HCT116 (cell line): Measurements from ENCODE around the gene TDRD12. TPM values are rescaled to one million over a fixed set of nuclear protein-coding genes. Genes with fewer than 3 reads are reported as not detected.

Source experiments
- ATAC-seq: fragments of 200-7000 bp; cut with Tn5 transposase; 2 replicates; pipeline ENCODE4 v1.9.1; 2020; ENCODE audit warnings: mild to moderate bottlenecking, moderate library complexity
- BruUV-seq: library from RNA; stranded (reverse); fragments of 400-500 nt; replicated peaks from 2 replicates; lab custom pipeline; 2021; lab: Mats Ljungman, UMichigan
- CTCF ChIA-PET: fragments of 300-600 bp; sonication (Branson Sonifier 250); formaldehyde crosslinking; loops from one replicate; lab custom pipeline; 2021; ENCODE audit warnings: antibody characterized with exemption; lab: Charles Lee
- POLR2A ChIA-PET: fragments of 300-600, 350-600 bp; sonication (Branson Sonifier 250); formaldehyde crosslinking; loops from one replicate; lab custom pipeline; 2021; ENCODE audit warnings: antibody characterized with exemption; lab: Charles Lee
- RAD21 ChIA-PET, 2 experiments: fragments of 300-600 bp; sonication (Branson Sonifier 250); formaldehyde crosslinking; loops; one replicate each; lab custom pipeline; 2023; ENCODE audit warnings: low total read pairs in 2 of 2; ENCODE audit not compliant: uncharacterized antibody in 2 of 2, unreplicated experiment in 2 of 2, low non-redundant PET in 1 of 2; lab: Charles Lee
- DNase-seq: peaks from one replicate; pipeline ENCODE4 v3.0.0-alpha.2; 2010; ENCODE audit warnings: low read depth, low spot score
- H2AFZ ChIP-seq: fragments of 200-600 bp; shearing (Covaris generic), sonication (generic); 2 replicates; pipeline ENCODE4 v1.6.1; 2017; ENCODE audit warnings: low read depth, mixed run types, mixed read lengths, antibody characterized with exemption, low read length; ENCODE audit not compliant: poor library complexity, severe bottlenecking
- H3K27ac ChIP-seq: 2 replicates; pipeline ENCODE4 v1.5.1; 2012; ENCODE audit warnings: low read depth, low read length
- H3K27me3 ChIP-seq: fragments of 200-600 bp; sonication (generic); 2 replicates; pipeline ENCODE4 v1.6.1; 2016; ENCODE audit warnings: mixed run types, low read length, mixed read lengths; ENCODE audit not compliant: insufficient read depth
- H3K36me3 ChIP-seq, 2 experiments: fragments of 200-500 bp in 1 of 2; fragments of 200-600 bp in 1 of 2; sonication (Bioruptor generic) in 1 of 2; sonication (generic) in 1 of 2; 2 replicates each; pipeline versions ENCODE4 v1.5.1 to v1.6.1; 2014 to 2016; ENCODE audit warnings: low read length in 2 of 2, inconsistent platforms in 1 of 2, mixed read lengths in 1 of 2, mixed run types in 1 of 2; ENCODE audit not compliant: insufficient read depth in 2 of 2, control insufficient read depth in 1 of 2
- H3K4me1 ChIP-seq, 2 experiments: fragments of 200-600 bp in 1 of 2; sonication (generic) in 1 of 2; 2 replicates each; pipeline versions ENCODE4 v1.5.1 to v1.6.1; 2012 to 2017; ENCODE audit warnings: low read length in 2 of 2, inconsistent platforms in 1 of 2, mild to moderate bottlenecking in 1 of 2, mixed read lengths in 1 of 2, mixed run types in 1 of 2, moderate library complexity in 1 of 2; ENCODE audit not compliant: insufficient read depth in 2 of 2, control insufficient read depth in 1 of 2
- H3K4me2 ChIP-seq: fragments of 200-600 bp; sonication (generic); 2 replicates; pipeline ENCODE4 v1.6.1; 2017; ENCODE audit warnings: mixed run types, low read length, mixed read lengths
- H3K4me3 ChIP-seq, 2 experiments: fragments of 200-600 bp in 1 of 2; sonication (generic) in 1 of 2; replicated peaks in 1 of 2; 2 replicates each; pipeline ENCODE4 v1.5.1; 2011 to 2016; ENCODE audit warnings: low read length in 2 of 2, control low read depth in 1 of 2, low read depth in 1 of 2, mild to moderate bottlenecking in 1 of 2, mixed read lengths in 1 of 2, mixed run types in 1 of 2
- H3K79me2 ChIP-seq: fragments of 200-600 bp; sonication (generic); 2 replicates; pipeline ENCODE4 v1.6.1; 2017; ENCODE audit warnings: mild to moderate bottlenecking, mixed run types, low read length, moderate library complexity, mixed read lengths; ENCODE audit not compliant: insufficient read depth
- H3K9ac ChIP-seq: fragments of 200-600 bp; sonication (generic); 2 replicates; pipeline ENCODE4 v1.6.1; 2016; ENCODE audit warnings: low read length, mixed read lengths
- H3K9me2 ChIP-seq: fragments of 200-600 bp; sonication (generic), shearing (Covaris generic); 2 replicates; pipeline ENCODE4 v1.6.1; 2017; ENCODE audit warnings: mixed run types, mild to moderate bottlenecking, moderate library complexity; ENCODE audit not compliant: insufficient read depth
- H3K9me3 ChIP-seq, 2 experiments: fragments of 200-500 bp in 1 of 2; fragments of 200-600 bp in 1 of 2; sonication (Bioruptor generic) in 1 of 2; sonication (generic) in 1 of 2; 2 replicates each; pipeline ENCODE4 v1.6.1; 2014 to 2017; ENCODE audit warnings: low read length in 2 of 2, mixed read lengths in 2 of 2, inconsistent platforms in 1 of 2, low read depth in 1 of 2, mild to moderate bottlenecking in 1 of 2, mixed run types in 1 of 2, moderate library complexity in 1 of 2; ENCODE audit not compliant: control insufficient read depth in 1 of 2, insufficient read depth in 1 of 2
- H4K20me1 ChIP-seq: fragments of 200-600 bp; sonication (generic), shearing (Covaris generic); 2 replicates; pipeline ENCODE4 v1.6.1; 2017; ENCODE audit warnings: mixed run types, mild to moderate bottlenecking, moderate library complexity; ENCODE audit not compliant: insufficient read depth
- EGR1 ChIP-seq: IDR thresholded peaks from 2 replicates; pipeline ENCODE4 v1.6.1; 2012; ENCODE audit warnings: low read depth
- JUND ChIP-seq: IDR thresholded peaks from 2 replicates; pipeline ENCODE4 v1.6.1; 2012
- POLR2A ChIP-seq: IDR thresholded peaks from 2 replicates; pipeline ENCODE4 v1.7.0; 2011; ENCODE audit warnings: borderline replicate concordance; ENCODE audit not compliant: insufficient read depth, insufficient read length; ENCODE audit errors: extremely low read depth
- RAD21 ChIP-seq: IDR thresholded peaks from 2 replicates; pipeline ENCODE4 v1.6.1; 2012; ENCODE audit warnings: low read depth, mild to moderate bottlenecking
- SIN3A ChIP-seq: IDR thresholded peaks from 2 replicates; pipeline ENCODE4 v1.6.1; 2012; ENCODE audit warnings: low read depth
- SP1 ChIP-seq: IDR thresholded peaks from 2 replicates; pipeline ENCODE4 v1.6.1; 2012; ENCODE audit warnings: low read depth
- SRF ChIP-seq: IDR thresholded peaks from 2 replicates; pipeline ENCODE4 v1.6.1; 2012; ENCODE audit warnings: low read depth
- TCF7L2 ChIP-seq: IDR thresholded peaks from 2 replicates; pipeline ENCODE4 v1.7.0; 2011; ENCODE audit warnings: borderline replicate concordance, inconsistent platforms; ENCODE audit not compliant: insufficient read depth, insufficient read length; ENCODE audit errors: extremely low read depth
- YY1 ChIP-seq: IDR thresholded peaks from 2 replicates; pipeline ENCODE4 v1.6.1; 2011; ENCODE audit warnings: low read length, low read depth, moderate library complexity, mild to moderate bottlenecking; ENCODE audit not compliant: insufficient replicate concordance; ENCODE audit errors: extremely low read depth
- intact Hi-C: fragments of 100-400 bp; cut with micrococcal nuclease; formaldehyde crosslinking; loops from 2 replicates; pipeline ENCODE4 v1.10.0; 2022
- total RNA-seq: library from RNA; stranded (reverse); gene quantifications from one replicate; pipeline ENCODE4 v1.2.1, GENCODE V29; 2021; ENCODE audit not compliant: unreplicated experiment
- TF ChIP-seq, protein P1 (sequence below): IDR thresholded peaks from 2 replicates; pipeline ENCODE4 v1.6.1; 2011; ENCODE audit warnings: mild to moderate bottlenecking, low read length, moderate library complexity; ENCODE audit not compliant: insufficient replicate concordance; ENCODE audit errors: extremely low read depth
- TF ChIP-seq, protein P2 (sequence below): IDR thresholded peaks from 2 replicates; pipeline ENCODE4 v1.6.1; 2012
- TF ChIP-seq, protein P3 (sequence below), 3 experiments: fragments of 200-600 bp in 1 of 3; sonication (generic) in 1 of 3; IDR thresholded peaks in 2 of 3; conservative IDR thresholded peaks in 1 of 3; 2 replicates each; pipeline ENCODE4 v1.5.1; 2012 to 2017; ENCODE audit warnings: low read depth in 2 of 3, low read length in 2 of 3, antibody characterized with exemption in 1 of 3, borderline replicate concordance in 1 of 3, control low read depth in 1 of 3, mild to moderate bottlenecking in 1 of 3, mixed read lengths in 1 of 3, mixed run types in 1 of 3, moderate library complexity in 1 of 3; ENCODE audit not compliant: insufficient read depth in 1 of 3

The TDRD12 gene
- total RNA-seq, 1 experiment from 2014 or later: 0.30 TPM

DNA sequence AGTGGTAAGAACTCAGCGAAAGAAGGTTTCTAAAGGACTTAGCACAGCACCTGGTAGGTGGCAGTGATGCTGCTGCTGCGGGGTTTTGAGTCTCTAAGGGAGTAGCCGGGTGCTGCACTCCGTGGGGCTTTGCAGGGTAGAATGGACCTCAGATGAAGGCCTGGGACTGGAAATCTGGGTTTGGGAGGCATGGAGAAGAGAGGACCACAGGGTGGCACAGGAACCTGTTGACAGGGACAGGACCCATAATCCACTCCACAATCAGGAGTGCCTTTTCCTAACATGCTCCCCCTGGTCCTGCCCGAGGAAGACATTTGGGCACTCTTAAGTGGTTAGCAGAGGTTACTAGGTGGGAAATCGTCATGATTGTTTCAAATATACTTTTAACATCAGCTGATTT is 29.8 kb downstream of the TDRD12 start:
- Histone ChIP-seq H2AFZ (no peak overlapping the region), H3K4me2 (no peak overlapping the region), H3K4me1 (peaks cover 0 to 5% of the 10 kb centered on the region in 2 experiments; a peak in 2 of 4 replicates), H3K9me3 (no peaks in the 10 kb centered on the region), H3K9me2 (no peaks in the 10 kb centered on the region), H3K36me3 (no peaks in the 10 kb centered on the region), H3K27ac (no peak overlapping the region), H3K4me3 (no peak overlapping the region), H3K9ac (no peak overlapping the region), H3K79me2 (no peaks in the 10 kb centered on the region)
- ChIA-PET CTCF (no interaction called here), POLR2A (no interaction called here), RAD21 (no interaction called here)
- no TSS peak for BruUV-seq
- intact Hi-C loops: no loop called here
- no peak for ATAC-seq
- TF ChIP-seq JUND (no peak), SIN3A (no peak), RAD21 (no peak), POLR2A (no peak), YY1 (no peak), SP1 (no peak), TCF7L2 (no peak), SRF (no peak), EGR1 (no peak)
- TF ChIP-seq, protein P1, sequence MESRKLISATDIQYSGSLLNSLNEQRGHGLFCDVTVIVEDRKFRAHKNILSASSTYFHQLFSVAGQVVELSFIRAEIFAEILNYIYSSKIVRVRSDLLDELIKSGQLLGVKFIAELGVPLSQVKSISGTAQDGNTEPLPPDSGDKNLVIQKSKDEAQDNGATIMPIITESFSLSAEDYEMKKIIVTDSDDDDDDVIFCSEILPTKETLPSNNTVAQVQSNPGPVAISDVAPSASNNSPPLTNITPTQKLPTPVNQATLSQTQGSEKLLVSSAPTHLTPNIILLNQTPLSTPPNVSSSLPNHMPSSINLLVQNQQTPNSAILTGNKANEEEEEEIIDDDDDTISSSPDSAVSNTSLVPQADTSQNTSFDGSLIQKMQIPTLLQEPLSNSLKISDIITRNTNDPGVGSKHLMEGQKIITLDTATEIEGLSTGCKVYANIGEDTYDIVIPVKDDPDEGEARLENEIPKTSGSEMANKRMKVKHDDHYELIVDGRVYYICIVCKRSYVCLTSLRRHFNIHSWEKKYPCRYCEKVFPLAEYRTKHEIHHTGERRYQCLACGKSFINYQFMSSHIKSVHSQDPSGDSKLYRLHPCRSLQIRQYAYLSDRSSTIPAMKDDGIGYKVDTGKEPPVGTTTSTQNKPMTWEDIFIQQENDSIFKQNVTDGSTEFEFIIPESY: no peak
- TF ChIP-seq, protein P2, sequence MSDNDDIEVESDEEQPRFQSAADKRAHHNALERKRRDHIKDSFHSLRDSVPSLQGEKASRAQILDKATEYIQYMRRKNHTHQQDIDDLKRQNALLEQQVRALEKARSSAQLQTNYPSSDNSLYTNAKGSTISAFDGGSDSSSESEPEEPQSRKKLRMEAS: no peak
- TF ChIP-seq, protein P3, sequence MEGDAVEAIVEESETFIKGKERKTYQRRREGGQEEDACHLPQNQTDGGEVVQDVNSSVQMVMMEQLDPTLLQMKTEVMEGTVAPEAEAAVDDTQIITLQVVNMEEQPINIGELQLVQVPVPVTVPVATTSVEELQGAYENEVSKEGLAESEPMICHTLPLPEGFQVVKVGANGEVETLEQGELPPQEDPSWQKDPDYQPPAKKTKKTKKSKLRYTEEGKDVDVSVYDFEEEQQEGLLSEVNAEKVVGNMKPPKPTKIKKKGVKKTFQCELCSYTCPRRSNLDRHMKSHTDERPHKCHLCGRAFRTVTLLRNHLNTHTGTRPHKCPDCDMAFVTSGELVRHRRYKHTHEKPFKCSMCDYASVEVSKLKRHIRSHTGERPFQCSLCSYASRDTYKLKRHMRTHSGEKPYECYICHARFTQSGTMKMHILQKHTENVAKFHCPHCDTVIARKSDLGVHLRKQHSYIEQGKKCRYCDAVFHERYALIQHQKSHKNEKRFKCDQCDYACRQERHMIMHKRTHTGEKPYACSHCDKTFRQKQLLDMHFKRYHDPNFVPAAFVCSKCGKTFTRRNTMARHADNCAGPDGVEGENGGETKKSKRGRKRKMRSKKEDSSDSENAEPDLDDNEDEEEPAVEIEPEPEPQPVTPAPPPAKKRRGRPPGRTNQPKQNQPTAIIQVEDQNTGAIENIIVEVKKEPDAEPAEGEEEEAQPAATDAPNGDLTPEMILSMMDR (IDR thresholded peaks at IDR 0.05 in 2 of 3, conservative IDR thresholded peaks at IDR 0.05 in 1 of 3; ENCODE audit: borderline replicate concordance in 1 of 3, insufficient read depth in 1 of 3, low read depth in 2 of 3, low read length in 2 of 3): no peak
- TF ChIP-seq, all 23 proteins: peak for 0
- Histone ChIP-seq H3K27me3 (no peaks in the 10 kb centered on the region), H4K20me1 (no peaks in the 10 kb centered on the region)
- DNase-seq: no peak
